ENCODE measurements around the gene SLC10A3.

The SLC10A3 gene

GRCh38 chrX:154532690-154533089 is 42.3 kb upstream of the SLC10A3 start:
- CTCF ChIA-PET, result interaction anchor here (0.6 to 2.0 kb wide), 7 partner anchors 12 to 519 kb away, joined by 3 to 8 read pairs (median 3); partner anchors contain the start of gene RPL10
- TF ChIP-seq ZNF121 (tag by site-specific recombination; IDR thresholded peaks at IDR 0.05) (no peak), HIC1 (tag by site-specific recombination; IDR thresholded peaks at IDR 0.05) (peak; percentile 46; the same call in 1 of the 2 replicates)

DNA sequence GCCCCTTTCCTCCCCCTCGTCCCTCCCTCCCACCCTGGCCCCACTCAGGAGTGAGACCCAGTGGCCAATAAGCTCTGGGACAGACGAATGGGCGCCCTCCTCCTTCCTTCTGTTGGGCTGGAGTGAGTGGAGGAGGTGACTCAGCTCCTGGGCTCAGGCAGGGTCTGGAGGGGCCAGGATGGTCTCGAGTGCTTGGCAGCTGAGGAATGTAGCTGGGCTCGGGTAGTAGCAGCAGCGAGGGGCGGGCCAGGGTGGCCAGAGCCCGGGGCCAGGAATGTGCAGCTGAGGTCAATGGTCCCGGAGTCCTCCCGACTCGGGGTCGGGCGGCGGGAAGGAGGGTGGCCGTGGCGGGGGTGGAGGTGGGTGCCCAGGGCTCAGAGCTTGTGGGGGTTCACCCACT is 41.2 kb upstream of the SLC10A3 start:
- TF ChIP-seq, protein P1, sequence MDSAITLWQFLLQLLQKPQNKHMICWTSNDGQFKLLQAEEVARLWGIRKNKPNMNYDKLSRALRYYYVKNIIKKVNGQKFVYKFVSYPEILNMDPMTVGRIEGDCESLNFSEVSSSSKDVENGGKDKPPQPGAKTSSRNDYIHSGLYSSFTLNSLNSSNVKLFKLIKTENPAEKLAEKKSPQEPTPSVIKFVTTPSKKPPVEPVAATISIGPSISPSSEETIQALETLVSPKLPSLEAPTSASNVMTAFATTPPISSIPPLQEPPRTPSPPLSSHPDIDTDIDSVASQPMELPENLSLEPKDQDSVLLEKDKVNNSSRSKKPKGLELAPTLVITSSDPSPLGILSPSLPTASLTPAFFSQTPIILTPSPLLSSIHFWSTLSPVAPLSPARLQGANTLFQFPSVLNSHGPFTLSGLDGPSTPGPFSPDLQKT (IDR thresholded peaks at IDR 0.05; ENCODE audit: borderline replicate concordance, low read depth, low read length), result no peak
- TF ChIP-seq ZNF785 (tag by site-specific recombination; IDR thresholded peaks at IDR 0.05) (no peak), EGR2 (tag by site-specific recombination; IDR thresholded peaks at IDR 0.05; ENCODE audit: low read depth) (0 out of 2 replicates have a peak, but pooled peaks have one; percentile 9), HIC1 (tag by site-specific recombination; IDR thresholded peaks at IDR 0.05) (no peak), ZNF311 (tag by site-specific recombination; IDR thresholded peaks at IDR 0.05; ENCODE audit: borderline replicate concordance) (no peak)
- POLR2A ChIA-PET, result interaction anchor here (0.6 to 1.8 kb wide), 5 partner anchors 10 to 160 kb away, joined by 3 to 4 read pairs (median 3); partner anchors contain the start of gene FAM3A
- Histone ChIP-seq H3K4me1 (ENCODE audit: control insufficient read depth, insufficient read depth, low read length) (0 out of 2 replicates have a peak, but pooled peaks cover 2% of the 10 kb centered on the region), H3K4me3 (ENCODE audit: low read depth, low read length) (no peak overlapping the region), H3K9me3 (ENCODE audit: control insufficient read depth, insufficient read depth, low read depth, low read length) (no peaks in the 10 kb centered on the region), H3K27ac (ENCODE audit: extremely low read depth, low read depth, low read length) (no peak overlapping the region), H3K36me3 (ENCODE audit: control insufficient read depth in 2 of 2, insufficient read depth in 1 of 2, low read length in 2 of 2) (peaks cover 0 to 50% of the 10 kb centered on the region in 2 experiments; a peak in 1 of 3 replicates)
- CTCF ChIA-PET, result interaction anchor here (0.8 to 1.7 kb wide), 5 partner anchors 44 to 213 kb away, joined by 3 to 8 read pairs (median 4); partner anchors contain the start of gene RPL10

More at GRCh38 chrX:154532690-154533089, 42.3 kb upstream of the SLC10A3 start:
- Histone ChIP-seq H3K36me3 (ENCODE audit: control insufficient read depth in 2 of 2, insufficient read depth in 1 of 2, low read length in 2 of 2) (peaks cover 0 to 50% of the 10 kb centered on the region in 2 experiments; a peak in 1 of 3 replicates), H3K4me3 (ENCODE audit: low read depth, low read length) (no peak overlapping the region), H3K27ac (ENCODE audit: extremely low read depth, low read depth, low read length) (no peak overlapping the region), H3K4me1 (ENCODE audit: control insufficient read depth, insufficient read depth, low read length) (no peaks in the 10 kb centered on the region), H3K9me3 (ENCODE audit: control insufficient read depth, insufficient read depth, low read depth, low read length) (no peaks in the 10 kb centered on the region)
- POLR2A ChIA-PET, result interaction anchor here (1.0 kb wide), 1 partner anchor 135 kb away, joined by 4 read pairs; the partner anchor contains the start of gene RPL10

GRCh38 chrX:154530286-154530685 is 39.9 kb upstream of the SLC10A3 start:
- ChIA-PET POLR2A (interaction anchor here (1.3 kb wide), 1 partner anchor 133 kb away, joined by 3 read pairs; no protein-coding TSS in a partner anchor), CTCF (interaction anchor here (0.6 kb wide), 1 partner anchor 236 kb away, joined by 4 read pairs; the partner anchor contains the start of gene TEX28)
- peaks cover 0 to 42% of the 10 kb centered on the region in 2 experiments; a peak in 1 of 3 replicates for H3K36me3 ChIP-seq (ENCODE audit: control insufficient read depth in 2 of 2, insufficient read depth in 1 of 2, low read length in 2 of 2)

More at GRCh38 chrX:154530286-154530685, 39.9 kb upstream of the SLC10A3 start:
- H3K4me3 ChIP-seq (ENCODE audit: low read depth, low read length), result no peak overlapping the region
- TF ChIP-seq, protein P2, sequence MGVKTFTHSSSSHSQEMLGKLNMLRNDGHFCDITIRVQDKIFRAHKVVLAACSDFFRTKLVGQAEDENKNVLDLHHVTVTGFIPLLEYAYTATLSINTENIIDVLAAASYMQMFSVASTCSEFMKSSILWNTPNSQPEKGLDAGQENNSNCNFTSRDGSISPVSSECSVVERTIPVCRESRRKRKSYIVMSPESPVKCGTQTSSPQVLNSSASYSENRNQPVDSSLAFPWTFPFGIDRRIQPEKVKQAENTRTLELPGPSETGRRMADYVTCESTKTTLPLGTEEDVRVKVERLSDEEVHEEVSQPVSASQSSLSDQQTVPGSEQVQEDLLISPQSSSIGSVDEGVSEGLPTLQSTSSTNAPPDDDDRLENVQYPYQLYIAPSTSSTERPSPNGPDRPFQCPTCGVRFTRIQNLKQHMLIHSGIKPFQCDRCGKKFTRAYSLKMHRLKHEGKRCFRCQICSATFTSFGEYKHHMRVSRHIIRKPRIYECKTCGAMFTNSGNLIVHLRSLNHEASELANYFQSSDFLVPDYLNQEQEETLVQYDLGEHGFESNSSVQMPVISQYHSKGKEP (tag by site-specific recombination; IDR thresholded peaks at IDR 0.05), result no peak
- TF ChIP-seq ZNF585B (tag by site-specific recombination; IDR thresholded peaks at IDR 0.05), result no peak
- TF ChIP-seq EGR2 (tag by site-specific recombination; IDR thresholded peaks at IDR 0.05; ENCODE audit: low read depth), result no peak
- TF ChIP-seq, protein P3, sequence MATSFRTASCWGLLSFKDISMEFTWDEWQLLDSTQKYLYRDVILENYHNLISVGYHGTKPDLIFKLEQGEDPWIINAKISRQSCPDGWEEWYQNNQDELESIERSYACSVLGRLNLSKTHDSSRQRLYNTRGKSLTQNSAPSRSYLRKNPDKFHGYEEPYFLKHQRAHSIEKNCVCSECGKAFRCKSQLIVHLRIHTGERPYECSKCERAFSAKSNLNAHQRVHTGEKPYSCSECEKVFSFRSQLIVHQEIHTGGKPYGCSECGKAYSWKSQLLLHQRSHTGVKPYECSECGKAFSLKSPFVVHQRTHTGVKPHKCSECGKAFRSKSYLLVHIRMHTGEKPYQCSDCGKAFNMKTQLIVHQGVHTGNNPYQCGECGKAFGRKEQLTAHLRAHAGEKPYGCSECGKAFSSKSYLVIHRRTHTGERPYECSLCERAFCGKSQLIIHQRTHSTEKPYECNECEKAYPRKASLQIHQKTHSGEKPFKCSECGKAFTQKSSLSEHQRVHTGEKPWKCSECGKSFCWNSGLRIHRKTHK (tag by site-specific recombination; IDR thresholded peaks at IDR 0.05), result no peak
- TF ChIP-seq ZNF2 (tag by site-specific recombination; IDR thresholded peaks at IDR 0.05), result no peak
- TF ChIP-seq ZFP37 (tag by site-specific recombination; IDR thresholded peaks at IDR 0.05), result no peak
- no peak for TF ChIP-seq ZNF18 (tag by site-specific recombination; IDR thresholded peaks at IDR 0.05)
- no peak for TF ChIP-seq ZNF175 (tag by site-specific recombination; IDR thresholded peaks at IDR 0.05)
- TF ChIP-seq ZBTB48 (tag by site-specific recombination; IDR thresholded peaks at IDR 0.05), result no peak
- TF ChIP-seq ZNF133 (tag by site-specific recombination; IDR thresholded peaks at IDR 0.05), result no peak
- TF ChIP-seq ZNF658 (tag by site-specific recombination; IDR thresholded peaks at IDR 0.05), result no peak
- no peak overlapping the region for H3K27ac ChIP-seq (ENCODE audit: extremely low read depth, low read depth, low read length)
- 0 out of 2 replicates have a peak, but pooled peaks cover 2% of the 10 kb centered on the region for H3K4me1 ChIP-seq (ENCODE audit: control insufficient read depth, insufficient read depth, low read length)
- no peaks in the 10 kb centered on the region for H3K9me3 ChIP-seq (ENCODE audit: control insufficient read depth, insufficient read depth, low read depth, low read length)

All from HEK293 (cell line).